Vagina (tissue), 2 donors: Measurements from ENCODE around the gene SPRR3. TPM values are rescaled to one million over a fixed set of nuclear protein-coding genes. Genes with fewer than 3 reads are reported as not detected.

ENCODE experiments used
- DNase-seq, 2 donors: peaks; one replicate each; pipeline ENCODE4 v3.0.0-alpha.2; 2017; ENCODE audit errors: extremely low spot score in 2 of 2
- H3K27ac ChIP-seq: fragments of 200-600 bp; sonication (generic); one replicate; pipeline ENCODE4 v1.5.1; 2019
- H3K27me3 ChIP-seq: fragments of 200-600 bp; sonication (generic); one replicate; pipeline ENCODE4 v1.5.1; 2019
- H3K36me3 ChIP-seq, 2 donors: fragments of 200-600 bp; sonication (generic); one replicate each; pipeline ENCODE4 v1.5.1; 2017 to 2019
- H3K4me1 ChIP-seq: fragments of 200-600 bp; sonication (generic); one replicate; pipeline ENCODE4 v1.5.1; 2019
- H3K4me3 ChIP-seq, 2 donors: fragments of 200-600 bp; sonication (generic); 1 replicate in 1 of 2; 2 replicates in 1 of 2; pipeline ENCODE4 v1.5.1; 2016 to 2019
- H3K9me3 ChIP-seq: fragments of 200-600 bp; sonication (generic); one replicate; pipeline ENCODE4 v1.5.1; 2019
- POLR2A ChIP-seq, 2 donors: fragments of 450-650 bp; IDR thresholded peaks; one replicate each; pipeline ENCODE4 v1.6.1; 2017; ENCODE audit warnings: antibody characterized with exemption in 2 of 2, mild to moderate bottlenecking in 2 of 2, moderate library complexity in 2 of 2
- POLR2AphosphoS5 ChIP-seq, 2 donors: sonication (generic); formaldehyde crosslinking; IDR thresholded peaks; one replicate each; pipeline ENCODE4 v1.9.0; 2017; ENCODE audit warnings: antibody characterized with exemption in 2 of 2, mild to moderate bottlenecking in 2 of 2, low read depth in 1 of 2; ENCODE audit not compliant: insufficient read depth in 1 of 2
- intact Hi-C: fragments of 100-400 bp; cut with DNase I; formaldehyde crosslinking; loops from one replicate; pipeline ENCODE4 v1.15.1; 2023
- total RNA-seq: library from RNA; depleted of rRNA; stranded (reverse); fragments of >200 nt; gene quantifications from one replicate; pipeline ENCODE4 v1.2.3, GENCODE V29; 2016
- TF ChIP-seq, protein P1 (sequence below), 3 experiments: fragments of 450-650 bp in 2 of 3; fragments of 200-600 bp in 1 of 3; sonication (generic) in 1 of 3; IDR thresholded peaks; one replicate each; pipeline ENCODE4 v1.5.1; 2017 to 2019; ENCODE audit warnings: antibody characterized with exemption in 3 of 3, mild to moderate bottlenecking in 2 of 3, moderate library complexity in 2 of 3

The SPRR3 gene
- total RNA-seq, 1 donor from 2014 or later: 1,163 TPM

DNA sequence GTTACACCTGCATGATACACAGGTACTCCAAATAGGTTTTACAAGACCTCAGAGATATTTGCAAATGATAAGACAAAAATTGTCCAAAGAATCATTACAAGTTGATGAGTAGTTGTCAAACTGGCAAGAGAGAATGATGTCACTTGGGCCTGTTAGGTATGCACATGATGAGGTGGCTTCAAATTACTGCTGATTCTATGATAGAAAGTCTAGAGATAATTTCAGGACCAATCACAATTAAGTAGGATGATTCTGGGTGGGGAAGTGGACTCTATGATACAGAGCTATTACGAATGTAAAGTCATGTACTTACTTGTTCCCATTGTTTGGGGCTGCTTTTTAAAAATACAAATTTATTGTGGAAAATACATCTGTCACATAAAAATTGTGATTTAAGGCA lies 24.2 kb downstream of the SPRR3 start:
- intact Hi-C loops: no loop called here

DNA sequence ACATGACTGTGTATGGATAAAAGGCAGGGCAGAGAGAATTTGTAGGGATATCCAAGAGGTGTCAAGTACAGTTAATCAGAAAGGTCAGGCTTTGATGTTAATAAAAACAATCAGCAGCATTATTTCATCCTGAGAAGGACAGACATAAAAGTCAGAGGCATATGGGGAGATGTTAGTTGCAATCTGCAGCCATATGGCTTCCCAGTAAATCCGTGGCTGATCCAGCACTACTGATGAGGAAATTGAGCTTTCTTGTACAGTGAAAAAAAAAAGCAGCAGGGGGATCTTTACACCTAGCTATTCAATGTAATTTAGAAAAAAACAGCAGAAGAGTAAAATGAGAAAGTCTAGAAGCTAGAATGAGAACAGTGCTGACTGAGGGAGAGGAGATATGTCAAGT lies 27.2 kb downstream of the SPRR3 start:
- no peaks in the 10 kb centered on the region for H3K27me3 ChIP-seq
- H3K4me1 ChIP-seq: no peaks in the 10 kb centered on the region
- TF ChIP-seq, protein P1, sequence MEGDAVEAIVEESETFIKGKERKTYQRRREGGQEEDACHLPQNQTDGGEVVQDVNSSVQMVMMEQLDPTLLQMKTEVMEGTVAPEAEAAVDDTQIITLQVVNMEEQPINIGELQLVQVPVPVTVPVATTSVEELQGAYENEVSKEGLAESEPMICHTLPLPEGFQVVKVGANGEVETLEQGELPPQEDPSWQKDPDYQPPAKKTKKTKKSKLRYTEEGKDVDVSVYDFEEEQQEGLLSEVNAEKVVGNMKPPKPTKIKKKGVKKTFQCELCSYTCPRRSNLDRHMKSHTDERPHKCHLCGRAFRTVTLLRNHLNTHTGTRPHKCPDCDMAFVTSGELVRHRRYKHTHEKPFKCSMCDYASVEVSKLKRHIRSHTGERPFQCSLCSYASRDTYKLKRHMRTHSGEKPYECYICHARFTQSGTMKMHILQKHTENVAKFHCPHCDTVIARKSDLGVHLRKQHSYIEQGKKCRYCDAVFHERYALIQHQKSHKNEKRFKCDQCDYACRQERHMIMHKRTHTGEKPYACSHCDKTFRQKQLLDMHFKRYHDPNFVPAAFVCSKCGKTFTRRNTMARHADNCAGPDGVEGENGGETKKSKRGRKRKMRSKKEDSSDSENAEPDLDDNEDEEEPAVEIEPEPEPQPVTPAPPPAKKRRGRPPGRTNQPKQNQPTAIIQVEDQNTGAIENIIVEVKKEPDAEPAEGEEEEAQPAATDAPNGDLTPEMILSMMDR (IDR thresholded peaks at IDR 0.05): no peak
- TF ChIP-seq POLR2A (IDR thresholded peaks at IDR 0.05) (no peak), POLR2AphosphoS5 (IDR thresholded peaks at IDR 0.05; ENCODE audit: insufficient read depth in 1 of 2, low read depth in 1 of 2) (no peak)
- H3K4me3 ChIP-seq: no peak overlapping the region
- intact Hi-C loops: no loop called here
- DNase-seq: no peak
- H3K27ac ChIP-seq: no peak overlapping the region
- no peaks in the 10 kb centered on the region for H3K36me3 ChIP-seq
- H3K9me3 ChIP-seq: no peaks in the 10 kb centered on the region

More for the DNA sequence above, 24.2 kb downstream of the SPRR3 start:
- TF ChIP-seq POLR2A (IDR thresholded peaks at IDR 0.05): no peak
- no peak for TF ChIP-seq POLR2AphosphoS5 (IDR thresholded peaks at IDR 0.05; ENCODE audit: insufficient read depth in 1 of 2, low read depth in 1 of 2)
- TF ChIP-seq, protein P1 (IDR thresholded peaks at IDR 0.05): no peak
- H3K4me3 ChIP-seq: no peak overlapping the region
- no peaks in the 10 kb centered on the region for H3K36me3 ChIP-seq
- no peak overlapping the region for H3K27ac ChIP-seq
- H3K27me3 ChIP-seq: no peaks in the 10 kb centered on the region
- H3K4me1 ChIP-seq: no peaks in the 10 kb centered on the region
- no peaks in the 10 kb centered on the region for H3K9me3 ChIP-seq
- DNase-seq: no peak

DNA sequence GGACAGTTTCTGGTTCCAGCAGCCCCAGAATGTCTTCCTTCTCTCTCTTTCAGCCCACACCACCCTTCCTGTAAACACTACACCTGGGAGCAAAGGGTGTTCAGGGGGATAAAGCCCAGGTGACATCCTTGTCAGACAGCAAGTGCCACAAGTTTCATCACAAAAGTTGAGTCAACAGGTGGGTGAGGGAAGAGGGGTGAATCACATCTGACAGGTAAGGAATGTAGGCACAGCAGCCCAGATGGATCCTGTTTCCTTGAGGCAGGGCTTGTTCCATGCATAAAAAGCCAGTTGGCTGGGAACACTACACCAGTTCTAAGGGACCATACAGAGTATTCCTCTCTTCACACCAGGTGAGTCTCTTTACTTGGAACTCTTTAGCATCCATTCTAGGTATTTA lies 29.3 kb downstream of the SPRR3 start, which contains the start of gene SPRR1B:
TSS of gene SPRR1B (plus strand) at position 309 of the 400 bp plus-strand sequence. CDS start 1,143 bp downstream, outside the sequence.
- H3K27me3 ChIP-seq: no peaks in the 10 kb centered on the region
- intact Hi-C loops: no loop called here
- TF ChIP-seq POLR2A (IDR thresholded peaks at IDR 0.05): no peak
- TF ChIP-seq POLR2AphosphoS5 (IDR thresholded peaks at IDR 0.05; ENCODE audit: insufficient read depth in 1 of 2, low read depth in 1 of 2): peak in 1 of 2 donors; percentile 64
- H3K27ac ChIP-seq: no peak within 1 kb of the TSS
- DNase-seq: no peak
- H3K4me1 ChIP-seq: no peaks in the 10 kb centered on the region
- H3K9me3 ChIP-seq: no peaks in the 10 kb centered on the region
- H3K36me3 ChIP-seq: no peaks in the 10 kb centered on the region
- H3K4me3 ChIP-seq: peak within 1 kb of the TSS in 1 of 2 donors; percentile 24

DNA sequence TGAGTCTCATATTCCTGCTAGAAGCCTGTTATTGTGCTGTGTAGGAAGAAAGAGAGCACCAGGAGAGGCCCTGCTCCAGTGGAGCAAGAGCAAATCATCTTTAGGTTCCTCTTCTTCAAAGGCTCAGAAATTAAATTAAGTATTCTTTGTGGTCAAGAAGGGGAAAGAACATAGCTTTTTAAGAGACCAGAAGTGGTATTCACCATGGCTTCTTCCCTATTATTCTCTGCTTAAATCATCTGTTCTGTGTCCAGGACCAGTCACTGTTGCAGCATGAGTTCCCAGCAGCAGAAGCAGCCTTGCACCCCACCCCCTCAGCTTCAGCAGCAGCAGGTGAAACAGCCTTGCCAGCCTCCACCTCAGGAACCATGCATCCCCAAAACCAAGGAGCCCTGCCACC lies 30.5 kb downstream of the SPRR3 start:
- TF ChIP-seq, protein P1 (IDR thresholded peaks at IDR 0.05): no peak
- TF ChIP-seq POLR2AphosphoS5 (IDR thresholded peaks at IDR 0.05; ENCODE audit: insufficient read depth in 1 of 2, low read depth in 1 of 2) (no peak), POLR2A (IDR thresholded peaks at IDR 0.05) (no peak)
- no peak for DNase-seq
- H3K9me3 ChIP-seq: no peaks in the 10 kb centered on the region
- no peak overlapping the region for H3K27ac ChIP-seq
- H3K36me3 ChIP-seq: no peaks in the 10 kb centered on the region
- H3K27me3 ChIP-seq: no peaks in the 10 kb centered on the region
- intact Hi-C loops: no loop called here
- peak overlapping the region in 1 of 2 donors; percentile 24 for H3K4me3 ChIP-seq
- H3K4me1 ChIP-seq: no peaks in the 10 kb centered on the region

DNA sequence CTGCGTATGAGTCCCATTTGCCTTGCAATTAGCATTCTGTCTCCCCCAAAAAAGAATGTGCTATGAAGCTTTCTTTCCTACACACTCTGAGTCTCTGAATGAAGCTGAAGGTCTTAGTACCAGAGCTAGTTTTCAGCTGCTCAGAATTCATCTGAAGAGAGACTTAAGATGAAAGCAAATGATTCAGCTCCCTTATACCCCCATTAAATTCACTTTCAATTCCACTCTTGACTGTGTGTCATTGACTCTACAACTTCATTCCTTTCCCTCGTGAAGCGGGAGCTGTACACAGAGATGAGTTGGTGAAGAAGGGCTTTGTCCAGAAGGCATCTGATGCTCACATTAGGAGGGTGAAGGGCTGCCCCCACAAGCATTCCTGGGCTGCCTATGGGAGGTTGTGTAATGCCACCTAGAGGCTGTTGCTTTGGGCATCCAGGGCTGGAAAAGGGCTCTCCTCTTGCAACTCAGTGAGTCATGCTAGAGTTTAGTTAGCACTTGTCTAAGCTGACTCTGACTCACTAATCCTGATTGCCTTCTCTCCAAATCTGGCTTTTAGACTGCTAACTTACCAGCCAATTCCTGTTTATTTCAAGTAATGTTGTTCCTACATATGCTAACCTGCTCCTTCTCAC lies 31.2 kb downstream of the SPRR3 start:
- Histone ChIP-seq H3K27ac (no peak overlapping the region), H3K9me3 (no peaks in the 10 kb centered on the region), H3K4me3 (peak overlapping the region in 1 of 2 donors; percentile 24), H3K36me3 (no peaks in the 10 kb centered on the region), H3K4me1 (no peaks in the 10 kb centered on the region), H3K27me3 (no peaks in the 10 kb centered on the region)
- DNase-seq: no peak
- intact Hi-C loops: no loop called here
- TF ChIP-seq POLR2AphosphoS5 (IDR thresholded peaks at IDR 0.05; ENCODE audit: insufficient read depth in 1 of 2, low read depth in 1 of 2) (peak in 1 of 2 donors; percentile 61), POLR2A (IDR thresholded peaks at IDR 0.05) (no peak)

DNA sequence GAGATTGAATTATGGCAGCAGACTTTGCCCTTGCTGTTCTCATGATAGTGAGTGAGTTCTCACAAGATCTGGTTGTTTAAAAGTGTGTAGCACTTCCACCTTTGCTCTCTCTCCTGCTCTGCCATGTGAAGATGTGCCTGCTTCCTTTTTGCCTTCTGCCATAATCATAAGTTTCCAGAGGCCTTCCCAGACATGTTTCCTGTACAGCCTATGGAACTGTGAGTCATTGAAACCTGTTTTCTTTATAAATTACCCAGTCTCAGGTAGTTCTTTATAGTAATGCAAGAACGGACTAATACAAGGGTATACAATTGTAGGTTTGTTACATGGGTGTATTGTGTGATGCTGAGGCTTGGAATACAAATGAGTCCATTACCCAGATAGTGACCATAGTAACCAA lies 33.7 kb downstream of the SPRR3 start:
- intact Hi-C loops: no loop called here
- TF ChIP-seq POLR2AphosphoS5 (IDR thresholded peaks at IDR 0.05; ENCODE audit: insufficient read depth in 1 of 2, low read depth in 1 of 2) (no peak), POLR2A (IDR thresholded peaks at IDR 0.05) (no peak)
- TF ChIP-seq, protein P1 (IDR thresholded peaks at IDR 0.05): no peak

More for the DNA sequence above, 33.7 kb downstream of the SPRR3 start:
- Histone ChIP-seq H3K36me3 (no peaks in the 10 kb centered on the region), H3K27me3 (no peaks in the 10 kb centered on the region), H3K27ac (no peak overlapping the region), H3K4me1 (no peaks in the 10 kb centered on the region), H3K9me3 (no peaks in the 10 kb centered on the region), H3K4me3 (no peak overlapping the region)
- no peak for DNase-seq
